Left ventricle myocardium inferior (tissue), 1 donor: ENCODE results near the gene KCNMA1. TPM values are rescaled to one million over a fixed set of nuclear protein-coding genes. Genes with fewer than 3 reads are reported as not detected.

Experiments
- DNase-seq: peaks from one replicate; pipeline ENCODE4 v3.0.0-alpha.2; 2020
- H3K27ac ChIP-seq: fragments of 200-600 bp; replicated peaks from 2 replicates; pipeline ENCODE4 v1.8.0; 2021
- H3K27me3 ChIP-seq: fragments of 200-600 bp; 2 replicates; pipeline ENCODE4 v1.8.0; 2021; ENCODE audit warnings: low read depth
- H3K36me3 ChIP-seq: fragments of 200-600 bp; 2 replicates; pipeline ENCODE4 v1.8.0; 2021
- H3K4me1 ChIP-seq: fragments of 200-600 bp; 2 replicates; pipeline ENCODE4 v1.8.0; 2021
- H3K4me3 ChIP-seq: fragments of 200-600 bp; 2 replicates; pipeline ENCODE4 v1.8.0; 2021; ENCODE audit warnings: mild to moderate bottlenecking, moderate library complexity
- H3K9me3 ChIP-seq: fragments of 200-600 bp; replicated peaks from 2 replicates; pipeline ENCODE4 v1.8.0; 2021
- intact Hi-C: fragments of 100-400 bp; cut with micrococcal nuclease; formaldehyde crosslinking; loops from one replicate; pipeline ENCODE4 v1.11.0; 2022
- total RNA-seq: library from RNA; stranded (reverse); fragmentation: NEBNext Ultra II Directional; extraction: Animal tissue kit (Norgen Biotek cat#: 25700); gene quantifications from one replicate; pipeline ENCODE4 v1.2.1, GENCODE V29; 2021
- TF ChIP-seq, protein P1 (sequence below): fragments of 200-600 bp; IDR thresholded peaks from 2 replicates; pipeline ENCODE4 v1.8.0; 2021; ENCODE audit warnings: antibody characterized with exemption, mild to moderate bottlenecking, borderline replicate concordance
- donor health status: DM: no; HTN: yes; CAD: no; lungs with severe emphysema.

The KCNMA1 gene
- total RNA-seq, 1 donor from 2014 or later: 1.8 TPM

DNA sequence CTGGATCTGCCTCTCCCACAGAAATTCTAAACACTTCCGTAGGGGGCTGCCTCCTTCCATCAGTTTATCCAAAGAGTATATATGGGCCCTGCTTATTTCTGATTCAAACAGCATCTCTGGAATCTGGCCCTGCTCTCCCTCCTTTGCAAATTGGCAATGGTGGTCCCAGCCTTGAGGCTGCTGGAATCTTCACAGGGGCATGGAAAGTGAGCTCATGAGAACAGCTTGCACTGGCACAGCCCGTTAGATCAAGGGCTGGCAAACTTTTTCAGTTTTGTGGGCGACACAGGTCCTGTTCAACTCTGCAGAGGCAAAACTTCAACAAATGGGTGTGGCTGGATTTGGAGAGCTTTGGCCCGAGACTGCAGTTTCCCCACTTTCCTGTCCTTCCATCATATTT, 526.9 kb downstream of the KCNMA1 start:
- no peak overlapping the region for H3K4me3 ChIP-seq
- intact Hi-C loops: no loop called here
- H3K27ac ChIP-seq: no peak overlapping the region

DNA sequence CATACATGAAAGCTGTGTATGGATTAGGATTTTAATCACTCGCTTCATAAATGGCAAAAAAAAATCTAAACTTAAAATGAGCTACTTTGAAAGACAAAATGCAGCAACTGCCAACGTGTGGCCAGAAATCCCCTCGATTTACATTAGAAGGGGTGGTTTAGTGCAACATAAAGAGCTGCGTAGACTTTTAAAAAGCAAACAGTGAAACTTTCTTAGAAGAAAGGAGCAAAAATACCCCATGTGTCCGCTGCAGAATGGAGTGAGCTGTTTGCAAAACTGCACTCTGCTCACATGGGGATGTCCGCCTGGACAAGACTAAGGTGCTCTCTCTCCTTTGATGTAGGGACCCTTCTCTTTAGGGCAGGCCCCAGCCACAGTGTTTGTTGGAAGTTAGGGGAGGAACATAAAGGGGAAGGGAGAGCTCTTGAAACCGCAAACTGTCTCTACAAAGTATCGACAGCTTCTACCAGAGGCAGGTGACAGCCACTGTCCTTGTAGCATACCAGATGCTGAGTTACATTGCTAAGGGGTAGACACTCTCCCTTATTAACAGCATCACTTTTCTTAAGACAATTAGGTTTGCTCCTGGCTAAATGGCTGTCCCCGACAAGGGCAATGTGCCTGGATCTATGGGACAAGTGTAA, 528.1 kb downstream of the KCNMA1 start:
- no peaks in the 10 kb centered on the region for H3K36me3 ChIP-seq
- H3K4me3 ChIP-seq: no peak overlapping the region
- H3K9me3 ChIP-seq: no peaks in the 10 kb centered on the region
- no peak overlapping the region for H3K27ac ChIP-seq
- no peak for DNase-seq
- intact Hi-C loops: no loop called here
- peaks cover 13% of the 10 kb centered on the region for H3K4me1 ChIP-seq
- TF ChIP-seq, protein P1, sequence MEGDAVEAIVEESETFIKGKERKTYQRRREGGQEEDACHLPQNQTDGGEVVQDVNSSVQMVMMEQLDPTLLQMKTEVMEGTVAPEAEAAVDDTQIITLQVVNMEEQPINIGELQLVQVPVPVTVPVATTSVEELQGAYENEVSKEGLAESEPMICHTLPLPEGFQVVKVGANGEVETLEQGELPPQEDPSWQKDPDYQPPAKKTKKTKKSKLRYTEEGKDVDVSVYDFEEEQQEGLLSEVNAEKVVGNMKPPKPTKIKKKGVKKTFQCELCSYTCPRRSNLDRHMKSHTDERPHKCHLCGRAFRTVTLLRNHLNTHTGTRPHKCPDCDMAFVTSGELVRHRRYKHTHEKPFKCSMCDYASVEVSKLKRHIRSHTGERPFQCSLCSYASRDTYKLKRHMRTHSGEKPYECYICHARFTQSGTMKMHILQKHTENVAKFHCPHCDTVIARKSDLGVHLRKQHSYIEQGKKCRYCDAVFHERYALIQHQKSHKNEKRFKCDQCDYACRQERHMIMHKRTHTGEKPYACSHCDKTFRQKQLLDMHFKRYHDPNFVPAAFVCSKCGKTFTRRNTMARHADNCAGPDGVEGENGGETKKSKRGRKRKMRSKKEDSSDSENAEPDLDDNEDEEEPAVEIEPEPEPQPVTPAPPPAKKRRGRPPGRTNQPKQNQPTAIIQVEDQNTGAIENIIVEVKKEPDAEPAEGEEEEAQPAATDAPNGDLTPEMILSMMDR: no peak
- peaks cover 14% of the 10 kb centered on the region for H3K27me3 ChIP-seq

More for the DNA sequence above, 526.9 kb downstream of the KCNMA1 start:
- TF ChIP-seq, protein P1: no peak
- DNase-seq: no peak
- H3K9me3 ChIP-seq: no peaks in the 10 kb centered on the region
- no peaks in the 10 kb centered on the region for H3K36me3 ChIP-seq
- peaks cover 10% of the 10 kb centered on the region for H3K27me3 ChIP-seq
- peaks cover 5% of the 10 kb centered on the region for H3K4me1 ChIP-seq

DNA sequence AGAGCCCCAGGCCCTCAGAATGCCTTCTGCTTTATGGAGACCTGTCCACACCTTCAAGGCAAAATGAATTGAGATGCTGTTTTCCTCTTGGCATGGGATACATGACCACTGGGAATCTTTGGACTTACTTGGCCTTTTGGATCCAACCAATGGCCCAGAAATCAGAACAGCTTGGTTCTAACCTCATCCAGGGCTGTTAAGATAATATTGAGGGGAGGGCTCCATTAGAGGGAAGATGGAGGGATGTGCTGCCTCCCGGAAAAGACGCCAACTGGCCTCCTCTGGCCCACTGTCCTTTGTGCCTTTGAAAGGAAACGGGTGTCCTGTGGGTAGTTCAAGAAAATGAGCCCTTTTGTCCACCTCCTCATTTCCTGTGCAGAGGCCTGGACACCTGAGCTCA, 530.9 kb downstream of the KCNMA1 start:
- Histone ChIP-seq H3K9me3 (no peaks in the 10 kb centered on the region), H3K4me3 (no peak overlapping the region), H3K27me3 (peaks cover 19% of the 10 kb centered on the region), H3K27ac (peak overlapping the region; percentile 50), H3K4me1 (peaks cover 14% of the 10 kb centered on the region), H3K36me3 (no peaks in the 10 kb centered on the region)
- no peak for DNase-seq
- TF ChIP-seq, protein P1: no peak
- intact Hi-C loops: no loop called here

GRCh38 chr10:77105761-77106221, 531.8 kb downstream of the KCNMA1 start:
- Histone ChIP-seq H3K27me3 (peaks cover 22% of the 10 kb centered on the region), H3K27ac (peak overlapping the region; percentile 50), H3K9me3 (no peaks in the 10 kb centered on the region), H3K36me3 (no peaks in the 10 kb centered on the region), H3K4me1 (peaks cover 14% of the 10 kb centered on the region), H3K4me3 (no peak overlapping the region)
- intact Hi-C loops: no loop called here
- TF ChIP-seq, protein P1: no peak
- no peak for DNase-seq

- peaks cover 14% of the 10 kb centered on the region for H3K4me1 ChIP-seq
- intact Hi-C loops: no loop called here
- H3K9me3 ChIP-seq: no peaks in the 10 kb centered on the region
- TF ChIP-seq, protein P1: no peak
- H3K36me3 ChIP-seq: no peaks in the 10 kb centered on the region
- H3K27me3 ChIP-seq: peaks cover 22% of the 10 kb centered on the region
- H3K4me3 ChIP-seq: no peak overlapping the region
- peak; percentile 57 for DNase-seq
- H3K27ac ChIP-seq: peak overlapping the region; percentile 56
These were observed 533.1 kb downstream of the KCNMA1 start for GRCh38 chr10:77104459-77104980.
